Peyer's patch (tissue), 4 donors: ENCODE results near the gene SLC26A11. TPM values are rescaled to one million over a fixed set of nuclear protein-coding genes. Genes with fewer than 3 reads are reported as not detected.

Experiments
- DNase-seq, 3 donors: peaks; one replicate each; pipeline ENCODE4 v3.0.0-alpha.2; 2017 to 2019
- H3K27ac ChIP-seq, 4 donors: fragments of 200-600 bp; sonication (generic); one replicate each; pipeline ENCODE4 v1.5.1; 2016 to 2019
- H3K27me3 ChIP-seq, 2 donors: fragments of 200-600 bp; sonication (generic); one replicate each; pipeline ENCODE4 v1.5.1; 2019
- H3K36me3 ChIP-seq, 3 donors: fragments of 200-600 bp; sonication (generic); one replicate each; pipeline ENCODE4 v1.5.1; 2016 to 2019
- H3K4me1 ChIP-seq, 4 donors: fragments of 200-600 bp; sonication (generic); one replicate each; pipeline ENCODE4 v1.5.1; 2016 to 2019
- H3K4me3 ChIP-seq, 4 donors: fragments of 200-600 bp; sonication (generic); 1 replicate in 3 of 4; 2 replicates in 1 of 4; pipeline ENCODE4 v1.5.1; 2016 to 2019; ENCODE audit warnings: mild to moderate bottlenecking in 1 of 4
- H3K9me3 ChIP-seq, 4 donors: fragments of 200-600 bp; sonication (generic); one replicate each; pipeline ENCODE4 v1.5.1; 2016 to 2019; ENCODE audit warnings: mild to moderate bottlenecking in 1 of 4
- CTCF ChIP-seq, 6 experiments: fragments of 450-650 bp in 4 of 6; fragments of 200-600 bp in 2 of 6; sonication (generic) in 1 of 6; IDR thresholded peaks; one replicate each; pipeline ENCODE4 v1.5.1; 2017 to 2019; ENCODE audit warnings: antibody characterized with exemption in 6 of 6, mild to moderate bottlenecking in 3 of 6, moderate library complexity in 1 of 6
- POLR2A ChIP-seq, 2 donors: fragments of 450-650 bp; IDR thresholded peaks; one replicate each; pipeline ENCODE4 v1.5.1; 2017; ENCODE audit warnings: antibody characterized with exemption in 2 of 2, mild to moderate bottlenecking in 2 of 2, moderate library complexity in 2 of 2
- total RNA-seq, 4 donors: library from RNA; depleted of rRNA; stranded (reverse); fragments of >200 nt; gene quantifications; one replicate each; pipeline ENCODE4 v1.1.0, GENCODE V29; 2016

SLC26A11 gene
- total RNA-seq, 4 donors from 2014 or later = 28.1 to 42.9 (median 33.1) TPM

GRCh38 chr17:80177986-80178595 is 42.1 kb upstream of the SLC26A11 start:
- H3K9me3 ChIP-seq = no peaks in the 10 kb centered on the region
- no peaks in the 10 kb centered on the region for H3K27me3 ChIP-seq
- H3K4me3 ChIP-seq = peak overlapping the region in 1 of 4 donors; percentile 28
- H3K36me3 ChIP-seq = no peaks in the 10 kb centered on the region
- H3K4me1 ChIP-seq = no peaks in the 10 kb centered on the region
- no peak overlapping the region for H3K27ac ChIP-seq
- no peak for TF ChIP-seq CTCF (IDR thresholded peaks at IDR 0.05)
- no peak for TF ChIP-seq POLR2A (IDR thresholded peaks at IDR 0.05)
- DNase-seq = peak in 1 of 3 donors; percentile 72

GRCh38 chr17:80180192-80180591 is 40.0 kb upstream of the SLC26A11 start:
- DNase-seq = no peak
- no peaks in the 10 kb centered on the region for H3K4me1 ChIP-seq
- no peaks in the 10 kb centered on the region for H3K27me3 ChIP-seq
- H3K9me3 ChIP-seq = no peaks in the 10 kb centered on the region
- no peak overlapping the region for H3K27ac ChIP-seq
- no peaks in the 10 kb centered on the region for H3K36me3 ChIP-seq
- H3K4me3 ChIP-seq = no peak overlapping the region
- TF ChIP-seq CTCF (IDR thresholded peaks at IDR 0.05) = no peak
- TF ChIP-seq POLR2A (IDR thresholded peaks at IDR 0.05) = no peak

GRCh38 chr17:80181431-80181830 is 38.8 kb upstream of the SLC26A11 start:
- Histone ChIP-seq H3K27me3 (no peaks in the 10 kb centered on the region), H3K36me3 (no peaks in the 10 kb centered on the region), H3K4me1 (no peaks in the 10 kb centered on the region), H3K9me3 (no peaks in the 10 kb centered on the region), H3K27ac (no peak overlapping the region), H3K4me3 (no peak overlapping the region)
- no peak for DNase-seq
- TF ChIP-seq CTCF (IDR thresholded peaks at IDR 0.05) (no peak), POLR2A (IDR thresholded peaks at IDR 0.05) (no peak)

- Histone ChIP-seq H3K27ac (no peak overlapping the region), H3K9me3 (no peaks in the 10 kb centered on the region), H3K36me3 (no peaks in the 10 kb centered on the region), H3K27me3 (no peaks in the 10 kb centered on the region), H3K4me1 (no peaks in the 10 kb centered on the region), H3K4me3 (no peak overlapping the region)
- TF ChIP-seq POLR2A (IDR thresholded peaks at IDR 0.05) = no peak
- no peak for TF ChIP-seq CTCF (IDR thresholded peaks at IDR 0.05)
- DNase-seq = no peak
Measured at GRCh38 chr17:80182118-80182844, 37.9 kb upstream of the SLC26A11 start.

GRCh38 chr17:80182845-80183223 is 37.4 kb upstream of the SLC26A11 start:
- Histone ChIP-seq H3K27ac (no peak overlapping the region), H3K9me3 (no peaks in the 10 kb centered on the region), H3K27me3 (no peaks in the 10 kb centered on the region), H3K4me1 (no peaks in the 10 kb centered on the region), H3K36me3 (no peaks in the 10 kb centered on the region), H3K4me3 (no peak overlapping the region)
- TF ChIP-seq POLR2A (IDR thresholded peaks at IDR 0.05) = no peak
- TF ChIP-seq CTCF (IDR thresholded peaks at IDR 0.05) = no peak
- no peak for DNase-seq
